Lower lobe of right lung (tissue), 2 donors: Measurements from ENCODE around the gene APOOL. TPM values are rescaled to one million over a fixed set of nuclear protein-coding genes. Genes with fewer than 3 reads are reported as not detected.
A peak's percentile ranks its signal among the peaks of the same experiment; 100 is the strongest.

ENCODE experiments used
- ATAC-seq, 2 donors: fragments of 200-7000 bp; cut with Tn5 transposase; one replicate each; pipeline ENCODE4 v1.9.1; 2020 to 2022; ENCODE audit warnings: mild to moderate bottlenecking in 2 of 2, moderate library complexity in 2 of 2
- DNase-seq: peaks from one replicate; pipeline ENCODE4 v3.0.0-alpha.2; 2020
- H3K27ac ChIP-seq: fragments of 200-600 bp; one replicate; pipeline ENCODE4 v1.8.0; 2022
- H3K27me3 ChIP-seq: fragments of 200-600 bp; one replicate; pipeline ENCODE4 v1.8.0; 2022; ENCODE audit warnings: low read depth
- H3K36me3 ChIP-seq: fragments of 200-600 bp; one replicate; pipeline ENCODE4 v1.8.0; 2022; ENCODE audit warnings: mild to moderate bottlenecking
- H3K4me1 ChIP-seq: fragments of 200-600 bp; one replicate; pipeline ENCODE4 v1.8.0; 2022
- H3K4me3 ChIP-seq: fragments of 200-600 bp; one replicate; pipeline ENCODE4 v1.8.0; 2022; ENCODE audit warnings: mild to moderate bottlenecking
- H3K9me3 ChIP-seq: fragments of 200-600 bp; one replicate; pipeline ENCODE4 v1.8.0; 2022
- intact Hi-C: fragments of 100-400 bp; cut with DNase I; formaldehyde crosslinking; loops from one replicate; pipeline ENCODE4 v1.11.0; 2022
- total RNA-seq: library from RNA; stranded (reverse); fragmentation: NEBNext Ultra II Directional; extraction: Animal tissue kit (Norgen Biotek cat#: 25700); gene quantifications from one replicate; pipeline ENCODE4 v1.2.1, GENCODE V29; 2021
- TF ChIP-seq, protein P1 (sequence below): fragments of 200-600 bp; IDR thresholded peaks from one replicate; pipeline ENCODE4 v1.8.0; 2022; ENCODE audit warnings: antibody characterized with exemption, mild to moderate bottlenecking
- donor health status: DM: no; HTN: yes; CAD: no; lungs with severe emphysema.

APOOL gene
- total RNA-seq, 1 donor from 2014 or later: 19.8 TPM

DNA sequence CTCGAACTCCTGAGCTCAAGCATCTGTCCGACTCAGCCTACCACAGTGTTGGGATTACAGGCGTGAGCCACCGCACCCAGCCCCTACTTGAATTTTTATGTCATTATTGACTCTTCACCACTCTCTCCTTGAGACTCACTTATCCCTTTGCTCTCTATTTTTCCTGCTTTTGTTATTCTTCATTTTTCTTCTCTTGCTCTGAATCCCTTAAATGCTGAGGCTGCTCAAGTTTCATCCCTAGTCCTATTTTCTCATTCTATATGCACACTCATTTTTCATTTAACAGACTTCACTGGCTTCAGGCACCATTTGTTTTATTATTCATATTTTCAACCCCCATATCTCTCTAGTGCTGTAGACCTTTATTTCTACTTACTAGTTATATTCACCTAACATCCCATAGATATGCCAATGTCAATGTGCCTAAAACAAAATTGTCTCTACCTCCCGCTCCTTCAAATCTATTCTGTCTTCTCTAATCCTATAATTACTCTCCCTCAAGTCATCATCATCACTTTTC, 85.7 kb downstream of the APOOL start:
- peaks cover 12% of the 10 kb centered on the region for H3K36me3 ChIP-seq
- no peak for ATAC-seq
- no peaks in the 10 kb centered on the region for H3K27me3 ChIP-seq
- H3K4me1 ChIP-seq: no peaks in the 10 kb centered on the region
- TF ChIP-seq, protein P1, sequence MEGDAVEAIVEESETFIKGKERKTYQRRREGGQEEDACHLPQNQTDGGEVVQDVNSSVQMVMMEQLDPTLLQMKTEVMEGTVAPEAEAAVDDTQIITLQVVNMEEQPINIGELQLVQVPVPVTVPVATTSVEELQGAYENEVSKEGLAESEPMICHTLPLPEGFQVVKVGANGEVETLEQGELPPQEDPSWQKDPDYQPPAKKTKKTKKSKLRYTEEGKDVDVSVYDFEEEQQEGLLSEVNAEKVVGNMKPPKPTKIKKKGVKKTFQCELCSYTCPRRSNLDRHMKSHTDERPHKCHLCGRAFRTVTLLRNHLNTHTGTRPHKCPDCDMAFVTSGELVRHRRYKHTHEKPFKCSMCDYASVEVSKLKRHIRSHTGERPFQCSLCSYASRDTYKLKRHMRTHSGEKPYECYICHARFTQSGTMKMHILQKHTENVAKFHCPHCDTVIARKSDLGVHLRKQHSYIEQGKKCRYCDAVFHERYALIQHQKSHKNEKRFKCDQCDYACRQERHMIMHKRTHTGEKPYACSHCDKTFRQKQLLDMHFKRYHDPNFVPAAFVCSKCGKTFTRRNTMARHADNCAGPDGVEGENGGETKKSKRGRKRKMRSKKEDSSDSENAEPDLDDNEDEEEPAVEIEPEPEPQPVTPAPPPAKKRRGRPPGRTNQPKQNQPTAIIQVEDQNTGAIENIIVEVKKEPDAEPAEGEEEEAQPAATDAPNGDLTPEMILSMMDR: no peak
- intact Hi-C loops: no loop called here
- no peaks in the 10 kb centered on the region for H3K9me3 ChIP-seq
- no peak for DNase-seq
- no peak overlapping the region for H3K27ac ChIP-seq
- H3K4me3 ChIP-seq: no peak overlapping the region

GRCh38 chrX:85107407-85107806, 103.7 kb downstream of the APOOL start:
- Histone ChIP-seq H3K4me3 (no peak overlapping the region), H3K4me1 (no peaks in the 10 kb centered on the region), H3K27me3 (no peaks in the 10 kb centered on the region), H3K36me3 (no peaks in the 10 kb centered on the region), H3K9me3 (no peaks in the 10 kb centered on the region), H3K27ac (no peak overlapping the region)
- intact Hi-C loops: no loop called here
- TF ChIP-seq, protein P1: no peak
- DNase-seq: no peak
- ATAC-seq: no peak

DNA sequence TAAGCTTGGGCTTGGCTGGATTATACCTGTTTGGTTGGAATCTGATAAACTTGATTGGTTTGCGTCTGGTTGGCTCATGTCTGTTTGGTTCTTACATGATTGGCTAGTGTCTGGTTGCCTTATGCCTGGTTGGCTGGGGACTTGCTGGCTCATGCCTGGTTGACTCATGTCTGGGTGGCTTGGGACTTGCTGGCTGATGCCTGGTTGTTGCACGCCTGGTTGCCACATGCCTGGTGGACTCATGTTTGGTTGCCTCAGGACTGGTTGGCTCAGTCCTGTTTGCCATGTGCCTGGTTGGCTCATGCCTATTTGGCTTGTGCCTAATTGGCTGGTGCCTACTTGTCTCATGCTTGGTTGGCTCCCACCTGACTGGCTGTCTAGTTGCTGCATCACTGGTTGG, 104.5 kb downstream of the APOOL start:
- Histone ChIP-seq H3K36me3 (no peaks in the 10 kb centered on the region), H3K4me1 (no peaks in the 10 kb centered on the region), H3K4me3 (no peak overlapping the region), H3K27ac (no peak overlapping the region), H3K9me3 (no peaks in the 10 kb centered on the region), H3K27me3 (no peaks in the 10 kb centered on the region)
- ATAC-seq (no peak), DNase-seq (no peak)
- TF ChIP-seq, protein P1: no peak
- intact Hi-C loops: no loop called here

GRCh38 chrX:85109235-85109634, 105.6 kb downstream of the APOOL start:
- ATAC-seq (no peak), DNase-seq (no peak)
- TF ChIP-seq, protein P1: no peak
- Histone ChIP-seq H3K4me1 (no peaks in the 10 kb centered on the region), H3K36me3 (no peaks in the 10 kb centered on the region), H3K9me3 (no peaks in the 10 kb centered on the region), H3K27ac (no peak overlapping the region), H3K27me3 (no peaks in the 10 kb centered on the region), H3K4me3 (no peak overlapping the region)
- intact Hi-C loops: no loop called here

DNA sequence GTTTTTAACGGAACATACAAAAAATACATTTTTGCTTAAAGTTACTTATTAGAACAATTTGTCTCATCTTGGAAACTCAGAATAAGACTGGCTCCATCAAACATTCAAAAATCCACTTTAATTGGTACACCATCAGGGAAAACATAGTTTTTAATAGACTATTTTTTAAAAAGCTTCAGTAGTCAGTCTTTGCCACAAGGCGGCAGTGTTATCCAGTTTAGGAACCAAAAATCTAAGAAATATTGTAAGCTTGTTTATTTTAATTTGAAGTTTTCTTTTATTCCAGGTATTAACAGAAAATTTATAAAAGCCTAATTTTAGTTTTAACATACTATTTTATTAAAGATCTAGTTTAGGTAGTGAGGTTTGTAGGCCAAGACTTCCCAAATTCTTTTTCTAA, 107.7 kb downstream of the APOOL start:
- ATAC-seq: no peak
- Histone ChIP-seq H3K4me1 (no peaks in the 10 kb centered on the region), H3K27me3 (no peaks in the 10 kb centered on the region), H3K27ac (no peak overlapping the region), H3K9me3 (no peaks in the 10 kb centered on the region), H3K4me3 (no peak overlapping the region), H3K36me3 (no peaks in the 10 kb centered on the region)
- intact Hi-C loops: no loop called here
- TF ChIP-seq, protein P1: peak; percentile 48
- no peak for DNase-seq

DNA sequence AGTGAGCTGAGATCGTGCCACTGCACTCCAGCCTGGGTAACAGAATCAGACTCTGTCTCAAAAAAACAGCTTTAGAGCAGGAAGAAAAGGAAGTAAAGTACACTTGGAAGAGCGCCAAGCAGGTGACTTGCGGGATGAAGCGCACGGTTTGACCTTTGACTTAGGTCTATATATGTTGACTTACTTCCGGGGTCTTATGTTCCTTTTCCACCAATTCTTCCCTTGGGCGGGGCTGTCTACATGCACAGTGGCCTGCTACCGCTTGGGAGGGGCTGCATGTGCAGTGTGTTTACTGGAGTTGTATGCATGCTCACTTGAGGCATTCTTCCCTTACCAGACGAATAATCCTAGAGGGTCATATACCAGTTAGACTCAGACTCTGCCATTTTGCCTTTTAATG, 108.6 kb downstream of the APOOL start:
- Histone ChIP-seq H3K27me3 (no peaks in the 10 kb centered on the region), H3K36me3 (no peaks in the 10 kb centered on the region), H3K9me3 (no peaks in the 10 kb centered on the region), H3K27ac (no peak overlapping the region), H3K4me1 (no peaks in the 10 kb centered on the region), H3K4me3 (no peak overlapping the region)
- intact Hi-C loops: no loop called here
- ATAC-seq: no peak
- TF ChIP-seq, protein P1: no peak
- no peak for DNase-seq
